ENCODE results near the gene RYK.

DNA sequence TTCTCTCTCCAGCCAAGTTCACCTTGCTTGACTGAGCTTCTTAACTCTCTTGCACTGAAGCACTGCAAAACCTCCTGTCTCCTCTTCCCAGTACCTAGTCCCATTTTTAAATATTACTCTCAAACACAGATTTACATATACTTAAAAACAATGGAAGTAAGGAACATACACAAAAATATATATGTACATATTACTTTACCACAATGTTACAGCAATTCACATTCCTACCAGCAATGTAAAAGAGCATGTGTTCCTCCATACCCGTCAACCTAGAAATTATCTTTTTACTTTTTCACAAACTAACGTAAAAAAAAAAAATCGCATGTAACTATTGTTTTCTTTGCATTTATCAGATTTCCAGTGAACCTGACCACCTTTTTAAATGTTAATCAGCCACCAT, 60.4 kb downstream of the RYK start:
- TF ChIP-seq, protein P1, sequence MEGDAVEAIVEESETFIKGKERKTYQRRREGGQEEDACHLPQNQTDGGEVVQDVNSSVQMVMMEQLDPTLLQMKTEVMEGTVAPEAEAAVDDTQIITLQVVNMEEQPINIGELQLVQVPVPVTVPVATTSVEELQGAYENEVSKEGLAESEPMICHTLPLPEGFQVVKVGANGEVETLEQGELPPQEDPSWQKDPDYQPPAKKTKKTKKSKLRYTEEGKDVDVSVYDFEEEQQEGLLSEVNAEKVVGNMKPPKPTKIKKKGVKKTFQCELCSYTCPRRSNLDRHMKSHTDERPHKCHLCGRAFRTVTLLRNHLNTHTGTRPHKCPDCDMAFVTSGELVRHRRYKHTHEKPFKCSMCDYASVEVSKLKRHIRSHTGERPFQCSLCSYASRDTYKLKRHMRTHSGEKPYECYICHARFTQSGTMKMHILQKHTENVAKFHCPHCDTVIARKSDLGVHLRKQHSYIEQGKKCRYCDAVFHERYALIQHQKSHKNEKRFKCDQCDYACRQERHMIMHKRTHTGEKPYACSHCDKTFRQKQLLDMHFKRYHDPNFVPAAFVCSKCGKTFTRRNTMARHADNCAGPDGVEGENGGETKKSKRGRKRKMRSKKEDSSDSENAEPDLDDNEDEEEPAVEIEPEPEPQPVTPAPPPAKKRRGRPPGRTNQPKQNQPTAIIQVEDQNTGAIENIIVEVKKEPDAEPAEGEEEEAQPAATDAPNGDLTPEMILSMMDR (conservative IDR thresholded peaks at IDR 0.05), result no peak
- TF ChIP-seq EZH2 (IDR thresholded peaks at IDR 0.05; ENCODE audit: low read depth), result no peak
